Mucosa of descending colon (tissue), 3 donors: ENCODE data around the gene DDR2. TPM values are rescaled to one million over a fixed set of nuclear protein-coding genes. Genes with fewer than 3 reads are reported as not detected.
"Not testable (repeated sequence)": the region's sequence is repeated elsewhere in the genome, so short reads cannot be mapped to it uniquely, and the experiment has no call there.

Experiments used
- ATAC-seq: fragments of 200-7000 bp; cut with Tn5 transposase; one replicate; pipeline ENCODE4 v1.9.1; 2020; ENCODE audit warnings: mild to moderate bottlenecking, moderate library complexity
- DNase-seq, 3 donors: peaks; one replicate each; pipeline ENCODE4 v3.0.0-alpha.2; 2020
- H3K36me3 ChIP-seq: fragments of 200-600 bp; one replicate; pipeline ENCODE4 v1.8.0; 2021; ENCODE audit warnings: low read depth, mild to moderate bottlenecking
- H3K4me1 ChIP-seq: fragments of 200-600 bp; one replicate; pipeline ENCODE4 v1.8.0; 2021; ENCODE audit warnings: low read depth, mild to moderate bottlenecking
- H3K4me3 ChIP-seq: fragments of 200-600 bp; one replicate; pipeline ENCODE4 v1.8.0; 2021; ENCODE audit warnings: mild to moderate bottlenecking
- H3K9me3 ChIP-seq: fragments of 200-600 bp; one replicate; pipeline ENCODE4 v1.8.0; 2021; ENCODE audit warnings: mild to moderate bottlenecking
- intact Hi-C, 2 donors: fragments of 100-400 bp; cut with DNase I in 1 of 2; cut with micrococcal nuclease in 1 of 2; formaldehyde crosslinking; loops; one replicate each; pipeline versions ENCODE4 v1.11.0 to v1.11.1; 2022; cut with DNase I, micrococcal nuclease
- total RNA-seq, 3 donors: library from RNA; stranded (reverse); fragmentation: NEBNext Ultra II Directional in 2 of 3; extraction: Animal tissue kit (Norgen Biotek cat#: 25700) in 2 of 3; gene quantifications; one replicate each; pipeline versions ENCODE4 v1.2.1 to v1.2.4, GENCODE V29; 2021 to 2023
- TF ChIP-seq, protein P1 (sequence below): fragments of 200-600 bp; IDR thresholded peaks from one replicate; pipeline ENCODE4 v1.8.0; 2022; ENCODE audit warnings: antibody characterized with exemption, mild to moderate bottlenecking
- donor health status: DM: no; HTN: no; CAD: no; lungs with moderate emphysema.
- donor health status: DM: no; HTN: no; CAD: no.
- donor health status: DM: no; HTN: yes; CAD: no.

Gene DDR2
- total RNA-seq, 3 donors from 2014 or later: 13.3 to 203 (median 28.0) TPM

DNA sequence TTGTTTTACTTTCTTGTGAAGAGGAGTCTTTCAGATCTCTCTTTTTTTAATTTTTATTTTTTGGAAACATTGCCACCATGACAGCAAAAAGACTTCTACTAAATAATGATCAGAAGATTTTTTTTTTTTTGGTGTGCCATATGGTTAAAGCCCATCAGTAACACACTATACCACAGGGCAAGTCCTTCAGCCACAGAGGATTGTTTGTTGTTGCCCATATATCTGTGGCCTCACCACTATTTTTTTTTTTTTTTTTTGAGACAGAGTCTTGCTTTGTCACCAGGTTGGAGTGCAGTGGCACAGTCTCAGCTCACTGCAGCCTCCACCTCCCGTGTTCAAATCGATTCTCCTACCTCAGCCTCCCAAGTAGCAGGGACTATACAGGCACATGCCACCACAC, 41.6 kb upstream of the DDR2 start:
- DNase-seq (no peak), ATAC-seq (no peak)
- Histone ChIP-seq H3K4me1 (no peaks in the 10 kb centered on the region), H3K36me3 (peaks cover 4% of the 10 kb centered on the region), H3K9me3 (no peaks in the 10 kb centered on the region), H3K4me3 (no peak overlapping the region)
- intact Hi-C loops: no loop called here
- TF ChIP-seq, protein P1, sequence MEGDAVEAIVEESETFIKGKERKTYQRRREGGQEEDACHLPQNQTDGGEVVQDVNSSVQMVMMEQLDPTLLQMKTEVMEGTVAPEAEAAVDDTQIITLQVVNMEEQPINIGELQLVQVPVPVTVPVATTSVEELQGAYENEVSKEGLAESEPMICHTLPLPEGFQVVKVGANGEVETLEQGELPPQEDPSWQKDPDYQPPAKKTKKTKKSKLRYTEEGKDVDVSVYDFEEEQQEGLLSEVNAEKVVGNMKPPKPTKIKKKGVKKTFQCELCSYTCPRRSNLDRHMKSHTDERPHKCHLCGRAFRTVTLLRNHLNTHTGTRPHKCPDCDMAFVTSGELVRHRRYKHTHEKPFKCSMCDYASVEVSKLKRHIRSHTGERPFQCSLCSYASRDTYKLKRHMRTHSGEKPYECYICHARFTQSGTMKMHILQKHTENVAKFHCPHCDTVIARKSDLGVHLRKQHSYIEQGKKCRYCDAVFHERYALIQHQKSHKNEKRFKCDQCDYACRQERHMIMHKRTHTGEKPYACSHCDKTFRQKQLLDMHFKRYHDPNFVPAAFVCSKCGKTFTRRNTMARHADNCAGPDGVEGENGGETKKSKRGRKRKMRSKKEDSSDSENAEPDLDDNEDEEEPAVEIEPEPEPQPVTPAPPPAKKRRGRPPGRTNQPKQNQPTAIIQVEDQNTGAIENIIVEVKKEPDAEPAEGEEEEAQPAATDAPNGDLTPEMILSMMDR: no peak

DNA sequence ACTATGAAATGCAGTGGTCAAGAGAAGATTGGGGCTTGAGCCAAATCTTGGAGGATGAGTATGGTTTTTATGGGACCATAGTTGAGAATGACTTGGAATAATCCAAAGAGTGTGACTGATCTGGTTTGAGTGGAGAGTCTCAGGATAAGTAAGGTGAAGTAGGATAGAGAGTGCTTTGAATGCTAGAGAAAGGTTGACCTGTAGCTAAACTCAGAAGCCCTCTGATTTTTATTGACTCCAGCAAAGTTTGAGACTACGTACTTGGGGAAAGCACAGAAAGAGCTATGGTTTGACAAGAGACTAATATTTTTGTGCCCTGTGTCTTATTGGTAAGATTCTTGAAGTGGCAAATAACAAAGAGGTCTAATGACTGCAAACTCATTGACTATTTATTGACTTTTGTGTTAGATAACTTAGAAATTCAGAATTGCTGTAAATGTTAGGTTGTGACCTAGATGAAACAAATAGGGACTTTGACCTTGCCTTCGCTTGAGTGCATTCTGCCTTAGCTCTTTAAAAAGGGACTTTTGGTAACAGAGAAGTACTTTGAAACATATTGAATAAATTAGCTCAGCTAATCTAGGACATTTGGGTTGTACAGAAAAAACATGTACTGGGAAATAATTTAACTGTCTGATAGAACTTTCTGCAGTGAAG, 35.6 kb upstream of the DDR2 start:
- ATAC-seq (no peak), DNase-seq (no peak)
- TF ChIP-seq, protein P1: no peak
- H3K9me3 ChIP-seq: no peaks in the 10 kb centered on the region
- H3K36me3 ChIP-seq: no peaks in the 10 kb centered on the region
- no peak overlapping the region for H3K4me3 ChIP-seq
- H3K4me1 ChIP-seq: no peaks in the 10 kb centered on the region
- intact Hi-C loops: no loop called here

DNA sequence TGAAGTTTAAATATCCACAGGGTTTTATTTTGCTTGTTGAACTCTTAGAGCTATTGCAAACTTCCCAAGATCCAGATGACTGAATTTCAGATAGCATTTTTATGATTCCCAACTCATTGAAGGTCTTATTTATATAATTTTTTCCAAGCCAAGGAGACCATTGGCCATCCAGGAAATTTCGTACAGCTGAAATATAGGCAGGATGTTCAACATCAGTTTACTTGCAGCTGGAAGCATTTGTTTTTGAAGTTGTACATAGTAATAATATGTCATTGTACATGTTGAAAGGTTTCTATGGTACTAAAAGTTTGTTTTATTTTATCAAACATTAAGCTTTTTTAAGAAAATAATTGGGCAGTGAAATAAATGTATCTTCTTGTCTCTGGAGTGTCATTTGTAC, 32.8 kb upstream of the DDR2 start:
- Histone ChIP-seq H3K4me3 (no peak overlapping the region), H3K4me1 (no peaks in the 10 kb centered on the region), H3K9me3 (no peaks in the 10 kb centered on the region), H3K36me3 (no peaks in the 10 kb centered on the region)
- DNase-seq (no peak), ATAC-seq (no peak)
- intact Hi-C loops: no loop called here
- TF ChIP-seq, protein P1: no peak

DNA sequence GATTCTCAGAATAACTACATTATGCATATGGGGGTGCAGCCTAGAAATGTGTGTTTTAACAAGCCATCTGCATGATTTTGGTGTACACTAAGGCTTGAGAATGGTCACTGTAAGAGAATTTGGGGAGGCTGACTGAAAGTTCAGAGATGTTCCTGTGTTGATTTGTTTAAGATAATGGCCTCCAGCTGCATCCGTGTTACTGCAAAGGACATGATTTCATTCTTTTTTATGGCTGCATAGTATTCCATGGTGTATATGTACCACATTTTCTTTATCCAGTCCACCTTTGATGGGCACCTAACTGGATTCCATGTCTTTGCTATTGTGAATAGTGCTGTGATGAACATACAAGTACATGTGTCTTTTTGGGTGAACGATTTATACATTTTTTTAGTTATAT, 29.1 kb upstream of the DDR2 start:
- H3K36me3 ChIP-seq, H3K9me3 ChIP-seq, ATAC-seq, H3K4me3 ChIP-seq, intact Hi-C loops, DNase-seq, H3K4me1 ChIP-seq: not testable (repeated sequence)

DNA sequence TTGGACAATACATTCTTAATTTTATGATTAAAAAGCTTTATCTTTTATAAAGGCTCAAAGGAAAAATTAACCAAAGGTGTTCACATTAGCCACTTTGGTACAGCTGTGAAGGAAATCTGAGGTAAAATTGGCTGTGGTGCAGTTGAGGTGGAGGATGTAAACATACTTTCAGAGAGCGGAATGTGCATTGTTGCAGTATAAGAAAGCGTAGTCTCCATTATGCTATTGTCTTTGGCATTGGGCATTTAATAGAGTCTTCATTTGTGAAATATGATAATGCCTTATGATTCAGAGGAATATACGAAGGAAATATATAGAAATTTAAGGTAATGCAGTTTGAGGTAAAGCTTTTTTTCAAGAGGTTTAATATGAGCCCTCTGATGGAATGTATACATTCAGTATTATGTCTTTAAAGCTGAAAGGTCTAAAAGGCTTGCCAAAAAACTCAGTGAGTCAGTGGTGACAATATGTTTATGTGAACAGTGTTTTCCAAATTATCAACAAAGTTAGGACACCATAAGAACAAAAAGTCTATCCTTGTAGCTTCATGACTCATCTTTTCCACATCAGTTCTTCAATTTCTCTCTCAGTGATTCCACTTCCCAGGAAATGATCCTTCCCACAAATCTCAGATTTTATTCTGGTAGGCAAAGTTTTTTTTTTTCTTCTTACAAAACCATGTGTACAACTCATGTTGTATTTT, 26.9 kb upstream of the DDR2 start:
- ATAC-seq: peak; percentile 24
- TF ChIP-seq, protein P1: no peak
- Histone ChIP-seq H3K9me3 (no peaks in the 10 kb centered on the region), H3K4me3 (no peak overlapping the region), H3K4me1 (no peaks in the 10 kb centered on the region), H3K36me3 (no peaks in the 10 kb centered on the region)
- intact Hi-C loops: no loop called here
- DNase-seq: no peak

DNA sequence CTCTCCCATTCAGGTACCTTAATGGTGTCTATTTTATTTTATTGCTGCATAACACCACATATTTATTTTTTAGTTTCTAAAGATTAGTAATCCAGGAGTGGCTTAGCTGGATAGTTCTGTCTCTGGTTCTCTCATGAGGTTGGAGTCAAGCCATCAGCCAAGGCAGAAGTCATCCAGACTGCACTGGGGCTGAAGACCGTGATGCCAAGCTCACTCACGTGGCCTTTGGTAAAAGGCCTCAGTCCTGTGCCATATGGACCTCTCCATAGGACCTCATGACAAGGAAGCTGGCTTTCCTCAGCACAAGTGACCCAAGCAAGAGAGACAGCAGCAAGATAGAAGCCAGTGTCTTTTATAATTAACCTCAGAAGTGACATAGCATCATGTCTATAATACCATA, 23.0 kb upstream of the DDR2 start:
- Histone ChIP-seq H3K4me1 (no peaks in the 10 kb centered on the region), H3K36me3 (no peaks in the 10 kb centered on the region), H3K4me3 (no peak overlapping the region), H3K9me3 (no peaks in the 10 kb centered on the region)
- intact Hi-C loops: no loop called here
- TF ChIP-seq, protein P1: no peak
- DNase-seq (no peak), ATAC-seq (no peak)
